Measurements from ENCODE around the gene ZKSCAN2. TPM values are rescaled to one million over a fixed set of nuclear protein-coding genes. Genes with fewer than 3 reads are reported as not detected.

Gene ZKSCAN2
- total and polyA plus RNA-seq, 2 of the 8 experiments (the other 6 are each of a cell fraction or from before 2014, with no cell fraction given): 2.2 to 11.6 TPM

DNA sequence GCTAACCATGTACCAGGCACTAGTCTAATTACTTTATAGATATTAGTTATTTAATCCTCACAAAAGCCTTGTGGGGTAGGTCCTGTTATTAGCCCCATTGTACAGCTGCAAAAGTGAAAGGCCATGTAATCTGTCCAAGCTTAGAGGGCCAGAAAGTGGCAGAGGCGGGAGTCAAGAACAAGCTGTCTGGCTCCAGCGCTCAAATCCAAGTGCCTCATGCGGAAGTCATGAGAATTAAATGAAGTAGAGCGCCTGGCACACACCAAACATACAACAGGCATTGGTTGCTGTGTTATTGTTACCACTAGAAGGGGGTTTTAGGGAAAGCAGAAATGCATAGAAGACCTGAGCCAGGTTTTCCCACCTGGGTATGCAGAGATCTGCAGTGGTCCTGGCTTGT lies 39.7 kb downstream of the ZKSCAN2 start:
- CTCF ChIA-PET (ENCODE audit: partially characterized antibody): interaction anchor here (1.3 to 3.9 kb wide), 3 partner anchors 7 to 11 kb away, joined by 3 to 11 read pairs (median 3); no protein-coding TSS in a partner anchor
- Histone ChIP-seq H4K91ac (replicated peaks; ENCODE audit: insufficient read length, low read length) (no peak overlapping the region), H3K27me3 (replicated peaks in 1 of 4; ENCODE audit: control insufficient read depth in 3 of 4, extremely low read depth in 1 of 4, insufficient read depth in 3 of 4, low read length in 3 of 4) (no peaks in the 10 kb centered on the region), H2BK120ac (replicated peaks; ENCODE audit: low read depth, low read length) (no peak overlapping the region), H3K23ac (ENCODE audit: insufficient read length) (no peak overlapping the region), H3K9ac (replicated peaks in 1 of 4; ENCODE audit: extremely low read depth in 1 of 4, low read depth in 3 of 4, low read length in 3 of 4) (no peak overlapping the region), H3K4me1 (replicated peaks in 1 of 4; ENCODE audit: control insufficient read depth in 3 of 4, insufficient read depth in 4 of 4, low read length in 3 of 4) (no peaks in the 10 kb centered on the region), H3K79me2 (ENCODE audit: control insufficient read depth in 1 of 2, insufficient read depth in 2 of 2, low read length in 2 of 2) (no peaks in the 10 kb centered on the region), H3K4me2 (ENCODE audit: insufficient read depth in 1 of 2, low read depth in 2 of 2, low read length in 2 of 2) (no peak overlapping the region), H3K18ac (ENCODE audit: extremely low read depth, low read length) (no peak overlapping the region), H4K8ac (ENCODE audit: extremely low read depth, insufficient read depth, low read length) (no peak overlapping the region), H3K56ac (replicated peaks; ENCODE audit: insufficient read length, low read depth, low read length) (no peak overlapping the region), H3K23me2 (ENCODE audit: low read depth, low read length) (peaks cover 4% of the 10 kb centered on the region; the same call in 1 of the 2 replicates), H2BK12ac (ENCODE audit: low read depth, low read length) (no peak overlapping the region), H2BK15ac (ENCODE audit: low read length) (no peak overlapping the region), H3K27ac (ENCODE audit: low read depth, low read length) (no peak overlapping the region), H4K5ac (ENCODE audit: insufficient read length, low read depth, low read length) (no peak overlapping the region), H2BK5ac (ENCODE audit: low read depth, low read length) (no peak overlapping the region), H3K36me3 (ENCODE audit: control insufficient read depth in 2 of 4, insufficient read depth in 4 of 4, low read length in 3 of 4) (no peaks in the 10 kb centered on the region), H3K79me1 (ENCODE audit: low read depth, low read length) (no peaks in the 10 kb centered on the region), H2BK20ac (ENCODE audit: low read length) (no peak overlapping the region), H2AFZ (ENCODE audit: low read length) (no peak overlapping the region), H3K9me3 (ENCODE audit: insufficient read depth in 2 of 2, low read depth in 1 of 2, low read length in 1 of 2) (no peaks in the 10 kb centered on the region), H2AK5ac (ENCODE audit: low read depth, low read length) (no peak overlapping the region), H3K14ac (ENCODE audit: insufficient read length) (no peak overlapping the region), H3K4ac (replicated peaks; ENCODE audit: insufficient read length, low read depth, low read length) (no peak overlapping the region), H3K4me3 (ENCODE audit: extremely low read depth in 1 of 4, insufficient read depth in 2 of 4, low read depth in 3 of 4, low read length in 4 of 4) (no peak overlapping the region), H4K20me1 (replicated peaks in 1 of 2; ENCODE audit: control insufficient read depth in 1 of 2, insufficient read depth in 2 of 2, low read length in 2 of 2) (peaks cover 0 to 2% of the 10 kb centered on the region in 2 experiments)
- POLR2A ChIA-PET (ENCODE audit: partially characterized antibody): interaction anchor here (1.0 kb wide), 1 partner anchor 11 kb away, joined by 3 read pairs; no protein-coding TSS in a partner anchor
- WGBS, 2 experiments (ENCODE audit: extremely low coverage in 1 of 2, insufficient coverage in 1 of 2, insufficient read length in 1 of 2, insufficient replicate concordance in 2 of 2, low coverage in 1 of 2, low lambda C conversion rate in 2 of 2, missing lambda C conversion rate in 1 of 2): 89% methylated on average over 4 of the region's 4 CpGs; no CpG with 5 or more reads in 1 of the 2 experiments
- TF ChIP-seq CBX8 (IDR thresholded peaks at IDR 0.05; ENCODE audit: borderline replicate concordance, low read depth, low read length) (no peak), TAF1 (IDR thresholded peaks at IDR 0.05; ENCODE audit: low read depth, low read length) (no peak), MAFK (IDR thresholded peaks at IDR 0.05; ENCODE audit: low read depth, low read length) (no peak), CHD1 (IDR thresholded peaks at IDR 0.05; ENCODE audit: low read depth, low read length) (no peak), TAF7 (optimal IDR thresholded peaks at IDR 0.05; ENCODE audit: borderline replicate concordance, low read depth, low read length) (no peak), MAX (IDR thresholded peaks at IDR 0.05) (no peak), ZNF274 (IDR thresholded peaks at IDR 0.05; ENCODE audit: borderline replicate concordance, extremely low read depth, low read length) (no peak), ASH2L (IDR thresholded peaks at IDR 0.05; ENCODE audit: low read length) (no peak), CHD2 (IDR thresholded peaks at IDR 0.05; ENCODE audit: low read length) (no peak), TBP (IDR thresholded peaks at IDR 0.05; ENCODE audit: low read depth, low read length) (no peak), PHF8 (conservative IDR thresholded peaks at IDR 0.05; ENCODE audit: low read depth, low read length) (no peak)
- TF ChIP-seq, protein P1, sequence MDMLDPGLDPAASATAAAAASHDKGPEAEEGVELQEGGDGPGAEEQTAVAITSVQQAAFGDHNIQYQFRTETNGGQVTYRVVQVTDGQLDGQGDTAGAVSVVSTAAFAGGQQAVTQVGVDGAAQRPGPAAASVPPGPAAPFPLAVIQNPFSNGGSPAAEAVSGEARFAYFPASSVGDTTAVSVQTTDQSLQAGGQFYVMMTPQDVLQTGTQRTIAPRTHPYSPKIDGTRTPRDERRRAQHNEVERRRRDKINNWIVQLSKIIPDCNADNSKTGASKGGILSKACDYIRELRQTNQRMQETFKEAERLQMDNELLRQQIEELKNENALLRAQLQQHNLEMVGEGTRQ (IDR thresholded peaks at IDR 0.05; ENCODE audit: low read length): no peak
- FAIRE-seq (no peak), DNase-seq (ENCODE audit: low read depth in 1 of 2, low spot score in 2 of 2) (no peak)

Measured in H1 (cell line).